SK-N-SH (cell line): ENCODE results near the gene ANO10. TPM values are rescaled to one million over a fixed set of nuclear protein-coding genes. Genes with fewer than 3 reads are reported as not detected.

Source experiments
- CTCF ChIA-PET: fragments of 300-600, 350-600 bp; formaldehyde crosslinking; extraction: SDS; loops from one replicate; lab custom pipeline; 2021; lab: Yijun Ruan, JAX
- POLR2A ChIA-PET: fragments of 350-600 bp; sonication (Branson Sonifier 250); formaldehyde crosslinking; extraction: SDS; loops from one replicate; lab custom pipeline; 2020; ENCODE audit warnings: antibody characterized with exemption, inconsistent platforms; lab: Yijun Ruan, JAX
- DNase-seq: peaks from one replicate; pipeline ENCODE4 v3.0.0; 2012
- H2AFZ ChIP-seq: fragments of 200-600 bp; sonication (generic); 2 replicates; pipeline ENCODE4 v1.8.1; 2016; ENCODE audit warnings: antibody characterized with exemption, mild to moderate bottlenecking, low read depth
- H3F3A ChIP-seq: fragments of 200-600 bp; sonication (generic); replicated peaks from 2 replicates; pipeline ENCODE3; 2016; ENCODE audit warnings: antibody characterized with exemption, mild to moderate bottlenecking; ENCODE audit not compliant: insufficient read depth
- H3K27ac ChIP-seq, 2 experiments: fragments of 200-500 bp in 1 of 2; fragments of 200-600 bp in 1 of 2; sonication (Bioruptor generic) in 1 of 2; sonication (generic), shearing (Covaris generic) in 1 of 2; 2 replicates each; pipeline versions ENCODE4 v1.5.1 to v1.6.1; 2014 to 2016; ENCODE audit warnings: low read depth in 2 of 2, inconsistent platforms in 1 of 2, low read length in 1 of 2, mild to moderate bottlenecking in 1 of 2, mixed read lengths in 1 of 2
- H3K27me3 ChIP-seq: fragments of 200-600 bp; sonication (generic), shearing (Covaris generic); 2 replicates; pipeline ENCODE4 v1.6.1; 2016; ENCODE audit warnings: mixed run types; ENCODE audit not compliant: insufficient read depth
- H3K36me3 ChIP-seq, 2 experiments: fragments of 200-500 bp in 1 of 2; fragments of 200-600 bp in 1 of 2; sonication (Bioruptor generic) in 1 of 2; sonication (generic) in 1 of 2; replicated peaks in 1 of 2; 2 replicates each; pipeline versions ENCODE3 to v1.5.1; 2014 to 2016; ENCODE audit warnings: low read length in 1 of 2, mild to moderate bottlenecking in 1 of 2; ENCODE audit not compliant: insufficient read depth in 2 of 2, control insufficient read depth in 1 of 2
- H3K4me1 ChIP-seq, 2 experiments: fragments of 200-500 bp in 1 of 2; fragments of 200-600 bp in 1 of 2; sonication (Bioruptor generic) in 1 of 2; sonication (generic), shearing (Covaris generic) in 1 of 2; 2 replicates each; pipeline versions ENCODE4 v1.5.1 to v1.6.1; 2014 to 2016; ENCODE audit warnings: low read depth in 1 of 2, low read length in 1 of 2, mixed run types in 1 of 2; ENCODE audit not compliant: insufficient read depth in 2 of 2, control insufficient read depth in 1 of 2
- H3K4me2 ChIP-seq: fragments of 200-600 bp; sonication (generic), shearing (Covaris generic); 2 replicates; pipeline ENCODE4 v1.6.1; 2017; ENCODE audit warnings: mixed run types
- H3K4me3 ChIP-seq, 2 experiments: fragments of 200-500 bp in 1 of 2; fragments of 200-600 bp in 1 of 2; sonication (Bioruptor generic) in 1 of 2; sonication (generic), shearing (Covaris generic) in 1 of 2; 2 replicates each; pipeline versions ENCODE4 v1.5.1 to v1.8.1; 2014 to 2016; ENCODE audit warnings: low read depth in 2 of 2, inconsistent platforms in 1 of 2, low read length in 1 of 2, mild to moderate bottlenecking in 1 of 2, mixed read lengths in 1 of 2, moderate library complexity in 1 of 2
- H3K79me2 ChIP-seq: fragments of 200-600 bp; sonication (generic); 2 replicates; pipeline ENCODE4 v1.8.1; 2017; ENCODE audit warnings: mild to moderate bottlenecking; ENCODE audit not compliant: insufficient read depth
- H3K9ac ChIP-seq: fragments of 200-600 bp; sonication (generic); 2 replicates; pipeline ENCODE4 v1.6.1; 2017; ENCODE audit warnings: mixed run types
- H3K9me2 ChIP-seq: fragments of 200-600 bp; sonication (generic); 2 replicates; pipeline ENCODE4 v1.6.1; 2017; ENCODE audit warnings: mixed run types
- H3K9me3 ChIP-seq: fragments of 200-600 bp; sonication (generic); 2 replicates; pipeline ENCODE4 v1.6.1; 2017; ENCODE audit warnings: mixed run types, mild to moderate bottlenecking, moderate library complexity
- H4K20me1 ChIP-seq: fragments of 200-600 bp; sonication (generic); 2 replicates; pipeline ENCODE4 v1.6.1; 2017; ENCODE audit warnings: mild to moderate bottlenecking, mixed run types; ENCODE audit not compliant: insufficient read depth
- EP300 ChIP-seq, 2 experiments: IDR thresholded peaks; 2 replicates each; pipeline versions ENCODE4 v1.4.0 to v1.6.1; 2012; ENCODE audit warnings: borderline replicate concordance in 1 of 2, low read depth in 1 of 2, low read length in 1 of 2
- EZH2phosphoT487 ChIP-seq: fragments of 200-600 bp; sonication (generic); IDR thresholded peaks from 2 replicates; pipeline ENCODE4 v1.6.1; 2017; ENCODE audit warnings: low read depth, mixed run types, mild to moderate bottlenecking, antibody characterized with exemption, moderate library complexity, borderline replicate concordance
- JUND ChIP-seq: IDR thresholded peaks from 2 replicates; pipeline ENCODE4 v1.4.0; 2012
- MEF2A ChIP-seq: IDR thresholded peaks from 2 replicates; pipeline ENCODE4 v1.4.0; 2012; ENCODE audit warnings: low read depth, borderline replicate concordance
- MXI1 ChIP-seq: IDR thresholded peaks from 2 replicates; pipeline ENCODE4 v1.6.1; 2012; ENCODE audit warnings: mild to moderate bottlenecking, low read depth, low read length, improper control_type of control experiment
- NRF1 ChIP-seq: IDR thresholded peaks from 2 replicates; pipeline ENCODE4 v1.6.1; 2012; ENCODE audit warnings: low read depth, mild to moderate bottlenecking, low read length
- RCOR1 ChIP-seq: fragments of 150-350 bp; IDR thresholded peaks from 2 replicates; pipeline ENCODE4 v1.6.1; 2017; ENCODE audit warnings: antibody characterized with exemption, low read length
- SMC3 ChIP-seq: IDR thresholded peaks from 2 replicates; pipeline ENCODE4 v1.6.1; 2012; ENCODE audit warnings: low read depth, low read length, improper control_type of control experiment
- YY1 ChIP-seq: IDR thresholded peaks from 2 replicates; pipeline ENCODE4 v1.4.0; 2012; ENCODE audit warnings: low read depth, mild to moderate bottlenecking
- WGBS: methylation state at CpG from one replicate; pipeline ENCODE4 v1.1.6; 2017; ENCODE audit warnings: low lambda C conversion rate; 5-methylcytosine and 5-hydroxymethylcytosine counted together
- polyA plus RNA-seq, 3 experiments: library from polyadenylated mRNA; depleted of rRNA; stranded (reverse); fragments of >200 nt; gene quantifications; 2 replicates each; pipeline ENCODE4 v1.2.3, GENCODE V29; 2012
- TF ChIP-seq, protein P1 (sequence below): IDR thresholded peaks from 2 replicates; pipeline ENCODE4 v1.4.0; 2012; ENCODE audit warnings: low read depth, borderline replicate concordance
- TF ChIP-seq, protein P2 (sequence below): fragments of 200-600 bp; sonication (generic); IDR thresholded peaks from 2 replicates; pipeline ENCODE4 v1.6.1; 2017; ENCODE audit warnings: antibody characterized with exemption, mild to moderate bottlenecking, moderate library complexity
- TF ChIP-seq, protein P3 (sequence below): IDR thresholded peaks from 2 replicates; pipeline ENCODE4 v1.6.1; 2012; ENCODE audit warnings: mild to moderate bottlenecking, low read depth, low read length, moderate library complexity
- TF ChIP-seq, protein P4 (sequence below): fragments of 150-350 bp; IDR thresholded peaks from 2 replicates; pipeline ENCODE4 v1.6.1; 2017; ENCODE audit warnings: antibody characterized with exemption, low read length, low read depth, borderline replicate concordance
- TF ChIP-seq, protein P5 (sequence below): fragments of 150-350 bp; IDR thresholded peaks from 2 replicates; pipeline ENCODE4 v1.6.1; 2016; ENCODE audit warnings: mild to moderate bottlenecking, low read depth, low read length

ANO10 gene
- polyA plus RNA-seq, 1 of the 3 experiments (the other 2 are of a cell fraction) = 16.8 TPM

DNA sequence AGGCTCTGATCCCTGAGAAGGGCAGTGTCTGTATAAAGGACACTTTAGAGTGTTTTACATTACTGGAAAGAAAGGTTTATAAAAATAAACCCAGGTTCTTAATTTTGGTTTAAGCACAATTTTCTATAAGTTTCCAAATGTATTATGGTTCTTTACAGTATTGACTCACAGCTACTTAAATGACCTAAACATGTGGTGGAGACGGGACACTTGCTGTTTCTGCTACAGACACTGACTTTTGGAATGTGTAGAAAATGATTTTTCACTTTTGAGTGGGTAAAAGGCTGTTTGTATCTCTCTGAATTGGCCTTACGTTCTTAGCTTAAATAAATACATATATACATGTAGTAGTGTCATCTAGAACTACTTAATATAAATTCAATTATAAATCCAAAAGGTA, 280.0 kb downstream of the ANO10 start (continued):
- TF ChIP-seq, protein P1, sequence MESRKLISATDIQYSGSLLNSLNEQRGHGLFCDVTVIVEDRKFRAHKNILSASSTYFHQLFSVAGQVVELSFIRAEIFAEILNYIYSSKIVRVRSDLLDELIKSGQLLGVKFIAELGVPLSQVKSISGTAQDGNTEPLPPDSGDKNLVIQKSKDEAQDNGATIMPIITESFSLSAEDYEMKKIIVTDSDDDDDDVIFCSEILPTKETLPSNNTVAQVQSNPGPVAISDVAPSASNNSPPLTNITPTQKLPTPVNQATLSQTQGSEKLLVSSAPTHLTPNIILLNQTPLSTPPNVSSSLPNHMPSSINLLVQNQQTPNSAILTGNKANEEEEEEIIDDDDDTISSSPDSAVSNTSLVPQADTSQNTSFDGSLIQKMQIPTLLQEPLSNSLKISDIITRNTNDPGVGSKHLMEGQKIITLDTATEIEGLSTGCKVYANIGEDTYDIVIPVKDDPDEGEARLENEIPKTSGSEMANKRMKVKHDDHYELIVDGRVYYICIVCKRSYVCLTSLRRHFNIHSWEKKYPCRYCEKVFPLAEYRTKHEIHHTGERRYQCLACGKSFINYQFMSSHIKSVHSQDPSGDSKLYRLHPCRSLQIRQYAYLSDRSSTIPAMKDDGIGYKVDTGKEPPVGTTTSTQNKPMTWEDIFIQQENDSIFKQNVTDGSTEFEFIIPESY = no peak

DNA sequence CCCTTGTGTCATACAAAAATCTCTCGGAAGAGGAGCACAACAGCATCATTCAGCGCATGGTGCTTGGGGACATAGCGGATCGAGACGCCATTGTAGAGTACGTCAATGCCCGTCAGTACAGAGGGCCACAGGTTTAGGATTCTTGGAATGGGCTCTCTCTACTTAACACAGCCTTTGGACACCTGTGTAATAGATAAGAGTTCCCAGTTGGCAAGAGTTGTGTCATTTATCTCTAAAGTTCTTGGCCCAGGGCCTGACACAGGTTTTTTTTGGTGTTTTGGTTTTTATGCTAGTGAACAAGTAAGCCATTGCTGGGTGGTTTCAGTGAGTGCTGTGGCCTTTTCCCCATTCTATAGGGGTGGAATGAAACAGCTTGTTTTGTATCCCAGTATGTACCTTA, 281.4 kb downstream of the ANO10 start:
- CTCF ChIA-PET = no interaction called here

More for the DNA sequence above, 281.4 kb downstream of the ANO10 start:
- peaks cover 21% of the 10 kb centered on the region for H3K9me3 ChIP-seq
- H3K4me1 ChIP-seq = no peaks in the 10 kb centered on the region
- peaks cover 6% of the 10 kb centered on the region; the same call in 1 of the 2 replicates for H3K79me2 ChIP-seq
- H3K36me3 ChIP-seq = peaks cover 43 to 75% of the 10 kb centered on the region in 2 experiments
- H2AFZ ChIP-seq = no peak overlapping the region
- no peak for DNase-seq
- 99% methylated on average over 7 of the region's 7 CpGs for WGBS
- TF ChIP-seq, protein P2, sequence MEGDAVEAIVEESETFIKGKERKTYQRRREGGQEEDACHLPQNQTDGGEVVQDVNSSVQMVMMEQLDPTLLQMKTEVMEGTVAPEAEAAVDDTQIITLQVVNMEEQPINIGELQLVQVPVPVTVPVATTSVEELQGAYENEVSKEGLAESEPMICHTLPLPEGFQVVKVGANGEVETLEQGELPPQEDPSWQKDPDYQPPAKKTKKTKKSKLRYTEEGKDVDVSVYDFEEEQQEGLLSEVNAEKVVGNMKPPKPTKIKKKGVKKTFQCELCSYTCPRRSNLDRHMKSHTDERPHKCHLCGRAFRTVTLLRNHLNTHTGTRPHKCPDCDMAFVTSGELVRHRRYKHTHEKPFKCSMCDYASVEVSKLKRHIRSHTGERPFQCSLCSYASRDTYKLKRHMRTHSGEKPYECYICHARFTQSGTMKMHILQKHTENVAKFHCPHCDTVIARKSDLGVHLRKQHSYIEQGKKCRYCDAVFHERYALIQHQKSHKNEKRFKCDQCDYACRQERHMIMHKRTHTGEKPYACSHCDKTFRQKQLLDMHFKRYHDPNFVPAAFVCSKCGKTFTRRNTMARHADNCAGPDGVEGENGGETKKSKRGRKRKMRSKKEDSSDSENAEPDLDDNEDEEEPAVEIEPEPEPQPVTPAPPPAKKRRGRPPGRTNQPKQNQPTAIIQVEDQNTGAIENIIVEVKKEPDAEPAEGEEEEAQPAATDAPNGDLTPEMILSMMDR = no peak
- TF ChIP-seq, protein P3, sequence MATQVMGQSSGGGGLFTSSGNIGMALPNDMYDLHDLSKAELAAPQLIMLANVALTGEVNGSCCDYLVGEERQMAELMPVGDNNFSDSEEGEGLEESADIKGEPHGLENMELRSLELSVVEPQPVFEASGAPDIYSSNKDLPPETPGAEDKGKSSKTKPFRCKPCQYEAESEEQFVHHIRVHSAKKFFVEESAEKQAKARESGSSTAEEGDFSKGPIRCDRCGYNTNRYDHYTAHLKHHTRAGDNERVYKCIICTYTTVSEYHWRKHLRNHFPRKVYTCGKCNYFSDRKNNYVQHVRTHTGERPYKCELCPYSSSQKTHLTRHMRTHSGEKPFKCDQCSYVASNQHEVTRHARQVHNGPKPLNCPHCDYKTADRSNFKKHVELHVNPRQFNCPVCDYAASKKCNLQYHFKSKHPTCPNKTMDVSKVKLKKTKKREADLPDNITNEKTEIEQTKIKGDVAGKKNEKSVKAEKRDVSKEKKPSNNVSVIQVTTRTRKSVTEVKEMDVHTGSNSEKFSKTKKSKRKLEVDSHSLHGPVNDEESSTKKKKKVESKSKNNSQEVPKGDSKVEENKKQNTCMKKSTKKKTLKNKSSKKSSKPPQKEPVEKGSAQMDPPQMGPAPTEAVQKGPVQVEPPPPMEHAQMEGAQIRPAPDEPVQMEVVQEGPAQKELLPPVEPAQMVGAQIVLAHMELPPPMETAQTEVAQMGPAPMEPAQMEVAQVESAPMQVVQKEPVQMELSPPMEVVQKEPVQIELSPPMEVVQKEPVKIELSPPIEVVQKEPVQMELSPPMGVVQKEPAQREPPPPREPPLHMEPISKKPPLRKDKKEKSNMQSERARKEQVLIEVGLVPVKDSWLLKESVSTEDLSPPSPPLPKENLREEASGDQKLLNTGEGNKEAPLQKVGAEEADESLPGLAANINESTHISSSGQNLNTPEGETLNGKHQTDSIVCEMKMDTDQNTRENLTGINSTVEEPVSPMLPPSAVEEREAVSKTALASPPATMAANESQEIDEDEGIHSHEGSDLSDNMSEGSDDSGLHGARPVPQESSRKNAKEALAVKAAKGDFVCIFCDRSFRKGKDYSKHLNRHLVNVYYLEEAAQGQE = no peak
- no peak for TF ChIP-seq EP300 (IDR thresholded peaks at IDR 0.05; ENCODE audit: borderline replicate concordance in 1 of 2, low read depth in 1 of 2, low read length in 1 of 2)
- no peak for TF ChIP-seq SMC3
- no peak for TF ChIP-seq YY1
- TF ChIP-seq MXI1 = no peak
- TF ChIP-seq, protein P4, sequence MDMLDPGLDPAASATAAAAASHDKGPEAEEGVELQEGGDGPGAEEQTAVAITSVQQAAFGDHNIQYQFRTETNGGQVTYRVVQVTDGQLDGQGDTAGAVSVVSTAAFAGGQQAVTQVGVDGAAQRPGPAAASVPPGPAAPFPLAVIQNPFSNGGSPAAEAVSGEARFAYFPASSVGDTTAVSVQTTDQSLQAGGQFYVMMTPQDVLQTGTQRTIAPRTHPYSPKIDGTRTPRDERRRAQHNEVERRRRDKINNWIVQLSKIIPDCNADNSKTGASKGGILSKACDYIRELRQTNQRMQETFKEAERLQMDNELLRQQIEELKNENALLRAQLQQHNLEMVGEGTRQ = no peak
- no peak for TF ChIP-seq EZH2phosphoT487
- no peak for TF ChIP-seq MEF2A
- no peak for TF ChIP-seq JUND
- TF ChIP-seq RCOR1 = no peak
- no peak for TF ChIP-seq NRF1
- TF ChIP-seq, protein P5, sequence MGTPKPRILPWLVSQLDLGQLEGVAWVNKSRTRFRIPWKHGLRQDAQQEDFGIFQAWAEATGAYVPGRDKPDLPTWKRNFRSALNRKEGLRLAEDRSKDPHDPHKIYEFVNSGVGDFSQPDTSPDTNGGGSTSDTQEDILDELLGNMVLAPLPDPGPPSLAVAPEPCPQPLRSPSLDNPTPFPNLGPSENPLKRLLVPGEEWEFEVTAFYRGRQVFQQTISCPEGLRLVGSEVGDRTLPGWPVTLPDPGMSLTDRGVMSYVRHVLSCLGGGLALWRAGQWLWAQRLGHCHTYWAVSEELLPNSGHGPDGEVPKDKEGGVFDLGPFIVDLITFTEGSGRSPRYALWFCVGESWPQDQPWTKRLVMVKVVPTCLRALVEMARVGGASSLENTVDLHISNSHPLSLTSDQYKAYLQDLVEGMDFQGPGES = no peak
- TF ChIP-seq, all 33 proteins: peak for 0
- no peak overlapping the region for H3K4me2 ChIP-seq
- H4K20me1 ChIP-seq = no peaks in the 10 kb centered on the region
- H3K9me2 ChIP-seq = no peaks in the 10 kb centered on the region
- H3F3A ChIP-seq = no peaks in the 10 kb centered on the region
- H3K4me3 ChIP-seq = no peak overlapping the region
- POLR2A ChIA-PET = no interaction called here
- no peaks in the 10 kb centered on the region for H3K27me3 ChIP-seq
- no peak overlapping the region for H3K9ac ChIP-seq
- no peak overlapping the region for H3K27ac ChIP-seq
